Stimulated activated CD4-positive, alpha-beta T cell treated with anti-CD3 and anti-CD28 coated beads, Interleukin-1b, Interleukin-23, amount 100 ng/mL, for 24 hours (primary cell): ENCODE measurements around the gene PITX2.

Source experiments
- DNase-seq, 4 experiments: peaks; one replicate each; pipeline ENCODE4 v3.0.0-alpha.2; 2020; ENCODE audit warnings: low read depth in 4 of 4, low spot score in 1 of 4

PITX2 gene

GRCh38 chr4:110624904-110625494 lies 2.1 kb upstream of the PITX2 start:
- no peak for DNase-seq

- no peak for DNase-seq
Measured at GRCh38 chr4:110624398-110624780, 1.5 kb upstream of the PITX2 start.

GRCh38 chr4:110623718-110624397 lies 981 bp upstream of the PITX2 start:
- DNase-seq = no peak

GRCh38 chr4:110621839-110622751 lies 782 bp downstream of the PITX2 start:
- no peak for DNase-seq

GRCh38 chr4:110621328-110621812 lies 1.5 kb downstream of the PITX2 start:
- no peak for DNase-seq

GRCh38 chr4:110620691-110621327 lies 2.1 kb downstream of the PITX2 start:
- no peak for DNase-seq

- no peak for DNase-seq
Measured at GRCh38 chr4:110620322-110620690, 2.6 kb downstream of the PITX2 start.

- DNase-seq = no peak
Measured at GRCh38 chr4:110619463-110620247, 3.2 kb downstream of the PITX2 start.

GRCh38 chr4:110618581-110619462 lies 4.1 kb downstream of the PITX2 start:
- no peak for DNase-seq

- no peak for DNase-seq
Measured at GRCh38 chr4:110617646-110618580, 5.0 kb downstream of the PITX2 start.

GRCh38 chr4:110617075-110617640 lies 5.7 kb downstream of the PITX2 start:
- DNase-seq = no peak

- DNase-seq = no peak
Measured at GRCh38 chr4:110616238-110617074, 6.4 kb downstream of the PITX2 start.

- no peak for DNase-seq
Measured at GRCh38 chr4:110615353-110616237, 7.3 kb downstream of the PITX2 start.

- no peak for DNase-seq
Measured at GRCh38 chr4:110614976-110615352, 7.9 kb downstream of the PITX2 start.

GRCh38 chr4:110614173-110614963 lies 8.5 kb downstream of the PITX2 start:
- no peak for DNase-seq

- no peak for DNase-seq
Measured at GRCh38 chr4:110613745-110614144, 9.1 kb downstream of the PITX2 start.
